K562 (cell line): ENCODE results near the gene TRDMT1. TPM values are rescaled to one million over a fixed set of nuclear protein-coding genes. Genes with fewer than 3 reads are reported as not detected.

Source experiments
- POLR3A ChIP-seq: IDR thresholded peaks from 2 replicates; pipeline ENCODE4 v1.6.1; 2011; ENCODE audit warnings: borderline replicate concordance, mild to moderate bottlenecking, moderate library complexity; ENCODE audit not compliant: insufficient read length, insufficient read depth; ENCODE audit errors: extremely low read depth
- polyA plus RNA-seq, 8 experiments: library from polyadenylated mRNA; depleted of rRNA in 4 of 8; stranded (reverse) in 5 of 8; unstranded in 3 of 8; fragments of >200 nt; fragmentation: Nextera tagmentation in 2 of 8; fragmentation: Illumina TruSeq in 1 of 8; extraction: Ambion mirVana in 2 of 8; extraction: Trizol in 1 of 8; gene quantifications; 2 replicates each; pipeline versions ENCODE4 v1.2.1 to v1.2.3, GENCODE V29; 2011 to 2014; ENCODE audit warnings: inconsistent platforms in 1 of 8, missing spikeins in 1 of 8
- total RNA-seq, 7 experiments: library from RNA; depleted of rRNA in 6 of 7; stranded (reverse); fragments of >200 nt in 6 of 7; fragmentation: Illumina TruSeq in 2 of 7; extraction: Trizol in 2 of 7; gene quantifications; 2 replicates each; pipeline versions ENCODE4 v1.2.1 to v1.2.3, GENCODE V29; 2011 to 2021; ENCODE audit warnings: low replicate concordance in 1 of 7
- TF ChIP-seq, protein P1 (sequence below): fragments of 200-600 bp; sonication (generic); IDR thresholded peaks from one replicate; pipeline ENCODE4 v1.6.1; 2012; ENCODE audit warnings: mild to moderate bottlenecking, low read depth, low read length, inconsistent platforms

The TRDMT1 gene
- total and polyA plus RNA-seq, 9 of the 15 experiments (the other 6 are each of a cell fraction or from before 2014, with no cell fraction given): 5.4 to 12.6 (median 9.3) TPM

DNA sequence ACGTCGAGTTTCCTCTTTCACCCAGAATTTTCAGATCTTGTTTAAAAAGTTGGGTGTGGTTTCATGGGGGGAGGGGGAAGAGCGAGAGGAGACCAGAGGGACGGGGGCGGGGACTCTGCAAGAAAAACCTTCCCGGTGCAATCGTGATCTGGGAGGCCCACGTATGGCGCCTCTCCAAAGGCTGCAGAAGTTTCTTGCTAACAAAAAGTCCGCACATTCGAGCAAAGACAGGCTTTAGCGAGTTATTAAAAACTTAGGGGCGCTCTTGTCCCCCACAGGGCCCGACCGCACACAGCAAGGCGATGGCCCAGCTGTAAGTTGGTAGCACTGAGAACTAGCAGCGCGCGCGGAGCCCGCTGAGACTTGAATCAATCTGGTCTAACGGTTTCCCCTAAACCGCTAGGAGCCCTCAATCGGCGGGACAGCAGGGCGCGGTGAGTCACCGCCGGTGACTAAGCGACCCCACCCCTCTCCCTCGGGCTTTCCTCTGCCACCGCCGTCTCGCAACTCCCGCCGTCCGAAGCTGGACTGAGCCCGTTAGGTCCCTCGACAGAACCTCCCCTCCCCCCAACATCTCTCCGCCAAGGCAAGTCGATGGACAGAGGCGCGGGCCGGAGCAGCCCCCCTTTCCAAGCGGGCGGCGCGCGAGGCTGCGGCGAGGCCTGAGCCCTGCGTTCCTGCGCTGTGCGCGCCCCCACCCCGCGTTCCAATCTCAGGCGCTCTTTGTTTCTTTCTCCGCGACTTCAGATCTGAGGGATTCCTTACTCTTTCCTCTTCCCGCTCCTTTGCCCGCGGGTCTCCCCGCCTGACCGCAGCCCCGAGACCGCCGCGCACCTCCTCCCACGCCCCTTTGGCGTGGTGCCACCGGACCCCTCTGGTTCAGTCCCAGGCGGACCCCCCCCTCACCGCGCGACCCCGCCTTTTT lies 26.9 kb upstream of the TRDMT1 start, which contains the start of gene VIM (continued):
- no peak for TF ChIP-seq POLR3A
- TF ChIP-seq, protein P1, sequence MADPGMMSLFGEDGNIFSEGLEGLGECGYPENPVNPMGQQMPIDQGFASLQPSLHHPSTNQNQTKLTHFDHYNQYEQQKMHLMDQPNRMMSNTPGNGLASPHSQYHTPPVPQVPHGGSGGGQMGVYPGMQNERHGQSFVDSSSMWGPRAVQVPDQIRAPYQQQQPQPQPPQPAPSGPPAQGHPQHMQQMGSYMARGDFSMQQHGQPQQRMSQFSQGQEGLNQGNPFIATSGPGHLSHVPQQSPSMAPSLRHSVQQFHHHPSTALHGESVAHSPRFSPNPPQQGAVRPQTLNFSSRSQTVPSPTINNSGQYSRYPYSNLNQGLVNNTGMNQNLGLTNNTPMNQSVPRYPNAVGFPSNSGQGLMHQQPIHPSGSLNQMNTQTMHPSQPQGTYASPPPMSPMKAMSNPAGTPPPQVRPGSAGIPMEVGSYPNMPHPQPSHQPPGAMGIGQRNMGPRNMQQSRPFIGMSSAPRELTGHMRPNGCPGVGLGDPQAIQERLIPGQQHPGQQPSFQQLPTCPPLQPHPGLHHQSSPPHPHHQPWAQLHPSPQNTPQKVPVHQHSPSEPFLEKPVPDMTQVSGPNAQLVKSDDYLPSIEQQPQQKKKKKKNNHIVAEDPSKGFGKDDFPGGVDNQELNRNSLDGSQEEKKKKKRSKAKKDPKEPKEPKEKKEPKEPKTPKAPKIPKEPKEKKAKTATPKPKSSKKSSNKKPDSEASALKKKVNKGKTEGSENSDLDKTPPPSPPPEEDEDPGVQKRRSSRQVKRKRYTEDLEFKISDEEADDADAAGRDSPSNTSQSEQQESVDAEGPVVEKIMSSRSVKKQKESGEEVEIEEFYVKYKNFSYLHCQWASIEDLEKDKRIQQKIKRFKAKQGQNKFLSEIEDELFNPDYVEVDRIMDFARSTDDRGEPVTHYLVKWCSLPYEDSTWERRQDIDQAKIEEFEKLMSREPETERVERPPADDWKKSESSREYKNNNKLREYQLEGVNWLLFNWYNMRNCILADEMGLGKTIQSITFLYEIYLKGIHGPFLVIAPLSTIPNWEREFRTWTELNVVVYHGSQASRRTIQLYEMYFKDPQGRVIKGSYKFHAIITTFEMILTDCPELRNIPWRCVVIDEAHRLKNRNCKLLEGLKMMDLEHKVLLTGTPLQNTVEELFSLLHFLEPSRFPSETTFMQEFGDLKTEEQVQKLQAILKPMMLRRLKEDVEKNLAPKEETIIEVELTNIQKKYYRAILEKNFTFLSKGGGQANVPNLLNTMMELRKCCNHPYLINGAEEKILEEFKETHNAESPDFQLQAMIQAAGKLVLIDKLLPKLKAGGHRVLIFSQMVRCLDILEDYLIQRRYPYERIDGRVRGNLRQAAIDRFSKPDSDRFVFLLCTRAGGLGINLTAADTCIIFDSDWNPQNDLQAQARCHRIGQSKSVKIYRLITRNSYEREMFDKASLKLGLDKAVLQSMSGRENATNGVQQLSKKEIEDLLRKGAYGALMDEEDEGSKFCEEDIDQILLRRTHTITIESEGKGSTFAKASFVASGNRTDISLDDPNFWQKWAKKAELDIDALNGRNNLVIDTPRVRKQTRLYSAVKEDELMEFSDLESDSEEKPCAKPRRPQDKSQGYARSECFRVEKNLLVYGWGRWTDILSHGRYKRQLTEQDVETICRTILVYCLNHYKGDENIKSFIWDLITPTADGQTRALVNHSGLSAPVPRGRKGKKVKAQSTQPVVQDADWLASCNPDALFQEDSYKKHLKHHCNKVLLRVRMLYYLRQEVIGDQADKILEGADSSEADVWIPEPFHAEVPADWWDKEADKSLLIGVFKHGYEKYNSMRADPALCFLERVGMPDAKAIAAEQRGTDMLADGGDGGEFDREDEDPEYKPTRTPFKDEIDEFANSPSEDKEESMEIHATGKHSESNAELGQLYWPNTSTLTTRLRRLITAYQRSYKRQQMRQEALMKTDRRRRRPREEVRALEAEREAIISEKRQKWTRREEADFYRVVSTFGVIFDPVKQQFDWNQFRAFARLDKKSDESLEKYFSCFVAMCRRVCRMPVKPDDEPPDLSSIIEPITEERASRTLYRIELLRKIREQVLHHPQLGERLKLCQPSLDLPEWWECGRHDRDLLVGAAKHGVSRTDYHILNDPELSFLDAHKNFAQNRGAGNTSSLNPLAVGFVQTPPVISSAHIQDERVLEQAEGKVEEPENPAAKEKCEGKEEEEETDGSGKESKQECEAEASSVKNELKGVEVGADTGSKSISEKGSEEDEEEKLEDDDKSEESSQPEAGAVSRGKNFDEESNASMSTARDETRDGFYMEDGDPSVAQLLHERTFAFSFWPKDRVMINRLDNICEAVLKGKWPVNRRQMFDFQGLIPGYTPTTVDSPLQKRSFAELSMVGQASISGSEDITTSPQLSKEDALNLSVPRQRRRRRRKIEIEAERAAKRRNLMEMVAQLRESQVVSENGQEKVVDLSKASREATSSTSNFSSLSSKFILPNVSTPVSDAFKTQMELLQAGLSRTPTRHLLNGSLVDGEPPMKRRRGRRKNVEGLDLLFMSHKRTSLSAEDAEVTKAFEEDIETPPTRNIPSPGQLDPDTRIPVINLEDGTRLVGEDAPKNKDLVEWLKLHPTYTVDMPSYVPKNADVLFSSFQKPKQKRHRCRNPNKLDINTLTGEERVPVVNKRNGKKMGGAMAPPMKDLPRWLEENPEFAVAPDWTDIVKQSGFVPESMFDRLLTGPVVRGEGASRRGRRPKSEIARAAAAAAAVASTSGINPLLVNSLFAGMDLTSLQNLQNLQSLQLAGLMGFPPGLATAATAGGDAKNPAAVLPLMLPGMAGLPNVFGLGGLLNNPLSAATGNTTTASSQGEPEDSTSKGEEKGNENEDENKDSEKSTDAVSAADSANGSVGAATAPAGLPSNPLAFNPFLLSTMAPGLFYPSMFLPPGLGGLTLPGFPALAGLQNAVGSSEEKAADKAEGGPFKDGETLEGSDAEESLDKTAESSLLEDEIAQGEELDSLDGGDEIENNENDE: no peak
